MCF 10A (cell line): Measurements from ENCODE around the gene GRIP1. TPM values are rescaled to one million over a fixed set of nuclear protein-coding genes. Genes with fewer than 3 reads are reported as not detected.

Source experiments
- BruUV-seq: library from RNA; stranded (reverse); fragments of 400-500 nt; replicated peaks from 2 replicates; lab custom pipeline; 2021; lab: Mats Ljungman, UMichigan
- CTCF ChIA-PET: fragments of 300-600 bp; sonication (Branson Sonifier 250); formaldehyde crosslinking; extraction: SDS; loops from one replicate; lab custom pipeline; 2021; ENCODE audit warnings: antibody characterized with exemption, inconsistent platforms; lab: Yijun Ruan, JAX
- POLR2A ChIA-PET: fragments of 300-600, 350-650 bp; sonication (Branson Sonifier 250); formaldehyde crosslinking; extraction: SDS; loops from one replicate; lab custom pipeline; 2020; ENCODE audit warnings: antibody characterized with exemption, inconsistent platforms; lab: Yijun Ruan, JAX
- DNase-seq: peaks from one replicate; pipeline ENCODE4 v3.0.0-alpha.2; 2018; ENCODE audit not compliant: unreplicated experiment
- H3K27ac Mint-ChIP-seq: one replicate; pipeline ENCODE4 v1.8.0; 2022; ENCODE audit warnings: mild to moderate bottlenecking, low read depth, mixed read lengths; ENCODE audit not compliant: unreplicated experiment
- H3K27me3 Mint-ChIP-seq: one replicate; pipeline ENCODE4 v1.8.0; 2022; ENCODE audit warnings: mixed read lengths; ENCODE audit not compliant: insufficient read depth, unreplicated experiment
- H3K36me3 Mint-ChIP-seq: one replicate; pipeline ENCODE4 v1.8.0; 2022; ENCODE audit warnings: mild to moderate bottlenecking, moderate library complexity, mixed read lengths; ENCODE audit not compliant: insufficient read depth, unreplicated experiment
- H3K4me1 Mint-ChIP-seq: one replicate; pipeline ENCODE4 v1.8.0; 2022; ENCODE audit warnings: mixed read lengths; ENCODE audit not compliant: insufficient read depth, unreplicated experiment
- H3K4me3 Mint-ChIP-seq: one replicate; pipeline ENCODE4 v1.8.0; 2022; ENCODE audit warnings: mild to moderate bottlenecking, moderate library complexity, mixed read lengths; ENCODE audit not compliant: unreplicated experiment
- H3K9me3 Mint-ChIP-seq: one replicate; pipeline ENCODE4 v1.8.0; 2022; ENCODE audit warnings: mixed read lengths; ENCODE audit not compliant: unreplicated experiment
- CTCF ChIP-seq: fragments of 200-600 bp; IDR thresholded peaks from one replicate; pipeline ENCODE4 v1.8.0; 2022; ENCODE audit warnings: antibody characterized with exemption, mild to moderate bottlenecking; ENCODE audit not compliant: unreplicated experiment
- intact Hi-C: fragments of 100-400 bp; cut with micrococcal nuclease; formaldehyde crosslinking; loops from 2 replicates; pipeline ENCODE4 v1.14.1; 2022
- total RNA-seq: library from RNA; stranded (reverse); gene quantifications from 2 replicates; pipeline ENCODE4 v1.2.3, GENCODE V29; 2022

Gene GRIP1
- total RNA-seq, 1 experiment from 2014 or later, result 8.2 TPM

GRCh38 chr12:66503746-66504145, 175.1 kb downstream of the GRIP1 start:
- intact Hi-C loops, result no loop called here
- DNase-seq, result no peak
- H3K27me3 Mint-ChIP-seq, result no peaks in the 10 kb centered on the region
- POLR2A ChIA-PET, result no interaction called here
- peaks cover 7% of the 10 kb centered on the region for H3K4me1 Mint-ChIP-seq
- BruUV-seq, result no TSS peak
- CTCF ChIA-PET, result no interaction called here
- H3K4me3 Mint-ChIP-seq, result no peak overlapping the region
- H3K9me3 Mint-ChIP-seq, result no peaks in the 10 kb centered on the region
- H3K27ac Mint-ChIP-seq, result no peak overlapping the region
- no peaks in the 10 kb centered on the region for H3K36me3 Mint-ChIP-seq
- no peak for TF ChIP-seq CTCF

- no peaks in the 10 kb centered on the region for H3K27me3 Mint-ChIP-seq
- no peak overlapping the region for H3K27ac Mint-ChIP-seq
- H3K4me3 Mint-ChIP-seq, result no peak overlapping the region
- ChIA-PET POLR2A (no interaction called here), CTCF (no interaction called here)
- TF ChIP-seq CTCF, result no peak
- no TSS peak for BruUV-seq
- peaks cover 4% of the 10 kb centered on the region for H3K4me1 Mint-ChIP-seq
- no peaks in the 10 kb centered on the region for H3K36me3 Mint-ChIP-seq
- DNase-seq, result no peak
- intact Hi-C loops, result no loop called here
- no peaks in the 10 kb centered on the region for H3K9me3 Mint-ChIP-seq
These were observed 176.0 kb downstream of the GRIP1 start for GRCh38 chr12:66502911-66503310.

GRCh38 chr12:66500841-66501240, 178.0 kb downstream of the GRIP1 start:
- H3K9me3 Mint-ChIP-seq, result no peaks in the 10 kb centered on the region
- H3K27me3 Mint-ChIP-seq, result no peaks in the 10 kb centered on the region
- no TSS peak for BruUV-seq
- TF ChIP-seq CTCF, result no peak
- intact Hi-C loops, result no loop called here
- no peaks in the 10 kb centered on the region for H3K36me3 Mint-ChIP-seq
- H3K4me1 Mint-ChIP-seq, result no peaks in the 10 kb centered on the region
- no peak overlapping the region for H3K27ac Mint-ChIP-seq
- DNase-seq, result no peak
- ChIA-PET POLR2A (no interaction called here), CTCF (no interaction called here)
- H3K4me3 Mint-ChIP-seq, result no peak overlapping the region

GRCh38 chr12:66500091-66500490, 178.8 kb downstream of the GRIP1 start:
- no peak for DNase-seq
- Mint-ChIP-seq H3K9me3 (no peaks in the 10 kb centered on the region), H3K36me3 (no peaks in the 10 kb centered on the region), H3K4me1 (no peaks in the 10 kb centered on the region), H3K4me3 (no peak overlapping the region), H3K27ac (no peak overlapping the region), H3K27me3 (no peaks in the 10 kb centered on the region)
- ChIA-PET POLR2A (no interaction called here), CTCF (no interaction called here)
- TF ChIP-seq CTCF, result no peak
- intact Hi-C loops, result no loop called here
- no TSS peak for BruUV-seq
